H4 (cell line): Measurements from ENCODE around the gene ARHGEF10L. TPM values are rescaled to one million over a fixed set of nuclear protein-coding genes. Genes with fewer than 3 reads are reported as not detected.

Experiments
- DNase-seq: peaks from one replicate; pipeline ENCODE4 v3.0.0-alpha.2; 2015; ENCODE audit warnings: low spot score
- total RNA-seq: library from RNA; depleted of rRNA; stranded (reverse); fragments of >200 nt; shearing (Covaris generic); gene quantifications from 2 replicates; pipeline ENCODE4 v1.2.3, GENCODE V29; 2014

Gene ARHGEF10L
- total RNA-seq, 1 experiment from 2014 or later = 2.6 TPM

DNA sequence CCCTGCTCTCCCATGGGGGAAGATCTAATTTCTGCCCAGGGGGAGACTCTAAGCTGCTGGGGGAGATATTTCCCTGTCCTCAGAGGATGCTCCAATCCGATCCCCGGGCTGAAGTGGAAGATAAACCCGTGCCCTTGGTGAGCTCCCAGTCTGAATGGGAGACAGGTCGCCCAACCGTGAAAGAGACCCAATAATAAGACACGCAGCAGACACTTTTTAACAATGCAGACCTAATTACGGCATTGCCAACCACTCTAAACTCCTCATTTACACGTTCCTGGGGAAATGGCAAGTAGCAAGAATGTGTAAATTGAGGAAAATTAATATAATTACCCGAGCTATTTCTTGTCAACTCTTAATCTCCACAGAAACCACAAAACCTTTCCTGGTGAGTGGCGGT, 166.9 kb downstream of the ARHGEF10L start:
- no peak for DNase-seq

DNA sequence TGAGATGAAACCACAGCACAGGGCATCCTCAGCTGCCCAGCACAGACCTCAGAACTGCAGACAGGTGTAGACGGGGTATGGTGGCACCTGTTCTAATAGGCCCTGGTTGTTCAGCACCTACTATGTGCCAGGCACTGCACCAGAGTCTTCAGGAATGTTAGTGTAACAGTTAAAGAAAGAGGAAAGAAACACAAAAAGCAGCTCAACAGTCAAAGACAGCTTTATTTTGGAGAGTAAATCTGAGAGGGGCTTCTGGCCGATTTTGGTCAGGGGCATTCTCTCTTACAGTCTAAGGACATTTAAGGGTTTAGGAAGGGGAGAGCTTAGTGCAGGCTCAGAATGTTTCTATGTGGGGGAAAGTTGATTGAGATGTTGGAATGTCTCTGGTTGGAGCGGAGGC, 170.5 kb downstream of the ARHGEF10L start:
- DNase-seq = no peak

DNA sequence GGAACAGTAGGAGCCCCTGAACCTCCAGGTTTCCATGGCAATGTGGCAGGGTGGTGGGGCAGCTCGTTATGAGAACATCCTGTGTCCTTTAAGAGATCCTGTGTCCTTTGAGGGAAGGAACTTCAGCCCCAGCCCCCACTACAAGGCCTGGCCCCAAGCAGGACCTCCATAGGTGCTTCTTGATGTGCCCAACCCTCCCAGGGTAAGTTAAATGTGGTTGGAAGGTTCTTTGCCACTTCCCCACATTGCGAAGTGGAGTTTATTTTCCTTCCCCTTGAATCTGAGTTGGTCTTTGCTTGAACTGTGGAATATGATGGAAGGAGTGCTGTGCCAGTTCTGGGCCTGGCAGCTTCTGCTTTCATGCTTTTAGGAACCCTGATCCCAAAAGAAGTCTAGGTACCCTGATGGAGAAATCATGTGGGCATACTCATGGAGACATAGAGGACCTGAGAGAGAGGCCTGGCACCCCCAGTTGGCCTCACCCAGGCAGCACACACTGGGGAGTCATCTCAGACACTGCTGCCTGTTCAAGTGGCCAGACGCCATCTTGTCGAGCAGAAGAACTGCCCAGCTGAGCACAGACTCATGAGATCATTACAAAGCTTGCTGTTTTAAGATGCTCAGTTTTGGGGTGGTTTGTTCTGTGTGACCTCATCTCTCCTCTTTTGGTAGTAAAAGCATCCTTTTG, 171.5 kb downstream of the ARHGEF10L start:
- no peak for DNase-seq

DNA sequence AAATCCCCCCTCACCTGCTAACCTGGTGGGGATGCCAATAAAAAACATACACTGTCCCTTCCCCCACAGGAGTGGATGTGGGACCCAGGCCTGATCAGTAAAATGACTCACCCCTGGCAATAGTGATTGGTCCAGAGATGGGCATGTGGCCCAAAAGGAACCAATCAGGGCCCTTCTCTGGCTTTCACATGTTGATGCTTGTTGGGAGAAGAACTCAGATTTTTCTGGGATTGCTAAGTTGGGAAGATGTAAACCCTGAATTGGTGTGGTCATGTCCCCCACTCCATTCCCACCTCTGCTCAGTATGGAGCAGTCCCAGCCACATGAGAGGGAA, 172.0 kb downstream of the ARHGEF10L start:
- DNase-seq = no peak

DNA sequence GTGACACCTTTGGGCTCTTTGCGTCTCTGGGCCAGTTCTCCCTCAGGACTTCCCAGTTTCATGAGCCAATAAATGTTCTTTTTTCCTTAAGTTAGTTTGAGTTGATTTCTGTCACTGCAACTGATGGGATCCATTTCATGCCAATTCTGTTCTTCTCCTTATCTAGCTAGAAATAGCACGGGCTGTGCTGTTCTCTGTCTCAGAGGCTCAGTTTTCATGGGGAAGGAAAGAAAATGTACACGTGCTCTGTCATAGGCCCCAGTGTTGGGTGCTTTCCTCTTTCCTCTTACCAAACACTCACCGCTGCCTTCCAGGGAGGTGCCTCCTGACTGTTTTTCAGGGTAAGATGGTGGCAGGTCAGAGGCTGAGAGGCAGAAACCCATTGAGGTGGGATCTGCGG, 172.4 kb downstream of the ARHGEF10L start:
- DNase-seq = no peak

DNA sequence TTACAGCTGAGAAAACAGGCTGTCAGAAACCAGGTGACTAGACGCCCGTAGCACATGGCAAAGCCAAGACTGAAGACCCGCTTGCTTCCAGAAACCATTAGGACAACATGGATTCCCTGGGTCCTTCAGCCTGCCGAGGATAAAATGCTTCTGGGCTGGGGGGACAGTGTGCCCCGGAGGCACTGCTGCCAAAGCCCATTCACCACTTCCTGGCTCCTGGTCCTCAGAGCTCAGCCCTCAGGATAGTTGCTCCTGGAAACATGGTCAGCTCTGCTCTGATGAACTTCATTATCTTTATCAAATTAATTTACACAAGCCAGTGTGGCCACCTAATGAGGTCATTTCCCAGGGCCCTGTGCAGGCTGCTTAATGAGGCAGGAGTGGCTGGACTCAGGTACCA, 174.5 kb downstream of the ARHGEF10L start:
- DNase-seq = no peak

DNA sequence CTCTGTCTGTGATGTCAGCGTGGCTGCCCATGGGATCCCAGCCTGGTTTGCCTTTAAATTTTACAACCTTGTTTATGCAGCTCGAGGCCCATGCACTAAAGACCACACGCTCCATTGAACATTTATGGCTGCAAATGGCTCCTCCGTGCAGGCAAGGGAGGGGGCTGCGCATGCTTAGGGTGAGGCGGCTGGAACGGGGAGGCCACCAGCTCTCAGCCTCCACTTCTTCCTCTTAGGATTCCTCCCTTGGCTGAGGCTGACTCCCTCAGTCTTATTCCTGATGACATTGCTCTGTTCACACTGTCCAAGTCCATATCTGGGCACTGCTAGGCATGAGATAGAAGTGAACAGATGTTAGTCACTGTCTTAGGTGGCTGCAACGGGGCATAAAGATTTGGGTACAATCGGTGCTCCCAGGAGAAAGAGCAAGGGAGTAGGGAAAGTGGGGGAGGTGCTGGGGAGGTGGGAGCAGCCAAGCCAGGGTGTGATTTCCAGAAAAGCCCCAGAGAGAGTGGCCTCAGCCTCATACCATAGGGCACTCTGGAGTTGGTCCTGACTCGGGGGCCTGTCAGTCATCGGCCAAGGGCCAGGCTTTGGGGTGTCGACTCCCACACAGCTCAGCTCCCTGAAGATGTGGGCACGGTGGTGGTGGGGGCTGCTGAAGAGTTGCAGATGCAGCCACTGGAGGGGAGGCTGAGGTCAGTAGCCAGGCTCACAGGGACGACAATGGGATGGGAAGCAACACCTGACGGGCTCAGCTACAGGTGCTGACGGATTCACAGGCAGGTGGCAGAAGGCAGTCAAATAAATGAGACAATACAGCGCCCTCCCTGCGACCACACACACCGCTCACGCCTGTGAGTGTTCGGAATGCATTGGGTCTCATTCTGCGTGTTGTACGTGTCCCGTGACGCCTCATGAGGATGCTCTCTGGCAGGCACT, 178.4 kb downstream of the ARHGEF10L start:
- no peak for DNase-seq

DNA sequence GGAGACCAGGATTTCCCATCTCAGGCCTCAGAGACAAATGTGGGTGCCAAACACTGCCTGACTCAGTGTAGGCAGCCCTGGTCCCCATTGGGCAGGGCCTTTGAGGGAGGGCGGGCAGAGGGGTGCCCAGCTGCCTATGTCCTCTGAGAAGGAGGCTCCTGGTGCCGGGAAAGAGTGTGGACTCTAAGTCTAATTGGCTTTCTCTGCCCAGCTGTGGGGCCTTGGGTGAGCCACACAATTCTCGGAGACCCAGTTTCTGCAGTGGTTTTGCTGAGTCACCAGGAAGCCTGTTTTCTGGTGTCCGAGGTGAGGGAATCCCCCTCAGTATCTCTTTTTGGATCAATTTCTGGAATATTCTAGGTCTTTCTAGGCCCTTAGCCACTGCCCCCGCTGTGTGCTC, 180.4 kb downstream of the ARHGEF10L start:
- no peak for DNase-seq

DNA sequence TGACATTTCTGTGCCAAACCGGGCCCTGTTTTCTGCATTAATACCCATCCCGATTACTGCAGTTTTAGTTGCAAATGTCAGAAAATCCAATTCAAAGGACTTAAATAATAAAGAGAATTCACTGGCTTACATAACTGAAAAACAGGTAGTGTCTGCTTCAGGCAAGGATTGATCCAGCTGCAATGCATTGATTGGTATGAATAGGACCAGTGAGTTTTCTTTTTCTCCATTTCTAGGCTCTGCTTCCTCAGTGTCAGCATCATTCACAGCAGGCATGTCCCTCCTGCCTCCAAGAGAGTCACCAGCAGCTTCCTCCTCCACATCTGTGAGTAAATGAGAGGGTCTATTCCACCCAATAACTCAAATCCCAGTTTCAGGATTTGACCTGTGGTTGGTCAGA, 181.9 kb downstream of the ARHGEF10L start:
- DNase-seq = no peak

DNA sequence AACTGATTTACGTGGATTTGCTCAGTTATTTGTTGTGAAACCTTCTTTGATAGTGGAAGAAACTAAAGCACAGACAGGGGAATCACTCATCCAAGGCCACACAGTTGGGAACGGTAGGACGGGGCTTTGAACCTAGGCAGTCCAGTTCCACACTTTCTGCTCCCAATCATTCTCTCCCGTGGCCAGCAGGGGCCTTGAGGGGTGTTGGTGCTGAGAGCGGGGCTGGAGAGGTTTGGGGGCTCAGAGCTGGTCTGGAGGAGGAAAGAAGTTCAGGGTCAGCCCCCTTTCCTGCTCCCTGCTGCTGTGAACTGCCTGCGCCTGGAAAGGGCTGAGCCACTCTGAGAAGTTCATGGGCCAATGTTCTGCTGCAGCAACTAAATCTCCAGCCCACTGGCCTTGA, 184.2 kb downstream of the ARHGEF10L start:
- DNase-seq = no peak

DNA sequence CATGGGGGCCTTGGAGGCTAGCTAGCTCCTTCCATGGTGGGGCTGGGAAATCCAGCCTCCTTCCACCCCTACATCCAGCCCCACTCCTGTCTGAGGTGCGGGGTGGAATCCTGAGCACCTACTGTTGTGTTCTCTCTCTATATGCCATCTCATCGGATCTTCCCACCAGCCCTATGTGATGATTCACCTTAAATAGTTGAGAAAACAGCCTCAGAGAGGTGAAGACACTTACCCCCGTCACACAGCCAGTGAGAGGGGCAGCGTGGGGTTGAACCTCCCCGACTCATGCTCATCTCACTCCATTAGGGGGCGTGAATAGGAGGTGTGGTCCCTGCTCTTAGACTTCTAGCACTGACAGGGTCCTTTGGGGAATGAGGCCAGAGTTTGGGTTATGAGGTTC, 184.7 kb downstream of the ARHGEF10L start:
- no peak for DNase-seq

DNA sequence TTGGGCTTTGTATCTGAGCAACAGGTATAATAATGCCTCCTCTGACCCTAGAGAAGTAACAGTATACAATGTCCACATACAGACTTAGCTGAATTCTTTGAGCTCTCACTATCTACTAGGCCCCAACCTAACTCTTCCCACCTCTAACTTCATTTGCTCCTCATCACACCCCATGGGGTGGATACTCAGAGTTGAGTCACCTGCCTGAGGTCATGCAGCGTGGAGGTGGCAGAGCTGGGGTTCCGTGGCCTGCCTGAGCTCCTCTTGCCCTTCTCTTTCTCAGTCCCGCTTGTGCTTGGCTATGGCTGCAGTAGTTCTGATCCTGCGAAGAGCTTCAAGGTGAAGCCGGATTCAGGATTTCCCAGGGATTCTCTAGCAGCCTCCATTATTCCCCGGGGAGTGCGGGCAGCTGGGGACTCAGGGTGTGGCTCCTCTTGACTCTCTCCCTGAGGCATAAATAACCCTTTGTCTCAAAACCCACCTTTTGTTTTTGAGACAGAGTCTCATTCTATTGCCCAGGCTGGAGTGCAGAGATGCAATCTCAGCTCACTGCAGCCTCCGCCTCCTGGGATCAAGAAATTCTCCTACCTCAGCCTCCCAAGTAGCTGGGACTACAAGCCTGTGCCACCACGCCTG, 185.7 kb downstream of the ARHGEF10L start:
- no peak for DNase-seq

DNA sequence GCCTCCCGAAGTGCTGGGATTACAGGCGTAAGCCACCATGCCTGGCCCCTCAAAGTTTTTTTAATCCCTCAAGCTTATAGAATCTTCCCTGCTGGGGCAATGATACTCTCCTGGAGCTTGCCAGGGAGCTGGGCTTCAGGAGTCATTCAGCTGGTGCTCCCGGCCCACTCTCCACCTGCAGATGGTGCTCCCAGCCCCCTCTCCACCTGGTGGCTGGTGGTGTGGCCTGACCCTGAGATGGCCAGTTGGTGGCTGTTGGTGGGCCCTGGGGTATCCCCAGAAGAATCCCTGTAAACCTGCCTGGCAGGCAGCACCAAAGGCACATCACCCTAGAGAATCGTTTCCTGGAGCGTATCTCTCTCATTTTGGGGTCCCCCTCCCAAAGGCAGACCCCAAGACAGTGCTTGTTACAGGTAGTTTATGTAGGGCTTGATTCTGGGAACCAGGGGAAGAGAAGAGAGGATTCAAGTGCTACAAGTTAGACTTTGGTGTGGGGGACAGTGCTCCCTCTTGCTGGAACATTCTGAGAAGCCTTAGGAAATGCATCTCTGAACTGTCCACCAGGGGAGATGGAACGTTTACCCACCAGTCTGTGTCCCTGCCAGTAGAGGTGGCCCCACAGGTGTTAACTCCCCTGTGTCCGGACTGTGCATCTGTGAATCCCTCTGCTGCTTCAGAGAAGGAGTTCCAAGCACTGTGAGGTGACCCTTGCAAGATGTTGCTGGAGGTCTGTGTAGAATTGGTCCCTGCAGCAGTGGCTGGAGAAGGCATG, 186.5 kb downstream of the ARHGEF10L start:
- DNase-seq = no peak

DNA sequence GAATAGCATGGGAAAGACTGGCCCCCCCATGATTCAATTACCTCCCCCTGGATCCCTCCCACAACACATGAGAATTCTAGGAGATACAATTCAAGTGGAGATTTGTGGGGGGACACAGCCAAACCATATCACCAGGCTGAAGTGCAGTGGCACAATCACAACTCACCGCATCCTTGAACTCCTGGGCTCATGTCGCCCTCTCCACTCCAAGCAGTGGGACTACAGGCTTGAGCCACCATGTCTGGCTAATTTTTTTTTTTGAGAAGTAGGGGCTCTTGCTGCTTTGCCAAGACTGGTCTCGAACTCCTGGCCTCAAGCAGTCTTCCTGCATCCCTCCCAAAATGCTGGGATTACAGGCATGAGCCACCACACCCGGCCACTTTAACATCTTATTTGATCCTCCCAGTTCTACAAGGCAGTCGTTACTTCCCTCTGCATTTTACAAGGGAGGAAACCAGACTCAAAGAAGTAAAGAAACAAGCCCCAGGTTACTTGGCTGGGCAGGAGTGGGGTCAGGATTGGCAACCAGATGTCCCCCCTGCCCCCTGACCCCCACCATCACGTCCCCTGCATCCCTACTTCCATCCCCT, 188.7 kb downstream of the ARHGEF10L start:
- no peak for DNase-seq

DNA sequence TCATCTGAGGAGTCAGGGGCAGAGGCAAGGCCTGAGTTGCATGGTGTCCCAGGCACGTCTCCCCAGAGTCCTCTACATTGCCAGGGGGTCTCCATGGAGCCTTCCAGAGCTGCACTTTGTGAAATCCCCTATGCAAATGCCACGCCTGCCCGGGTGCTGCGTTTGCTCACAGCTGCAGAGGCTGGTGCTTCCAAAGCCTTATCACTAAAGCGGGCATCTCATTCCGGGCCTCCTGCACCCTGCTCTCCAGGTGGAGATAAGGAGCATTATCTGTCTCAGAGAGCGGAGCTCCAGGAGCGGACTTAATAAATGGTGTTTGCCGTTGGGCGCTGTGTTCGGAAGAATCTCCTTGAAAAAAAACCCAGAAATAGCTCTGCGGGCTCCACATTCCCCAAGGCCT, 189.8 kb downstream of the ARHGEF10L start:
- no peak for DNase-seq

DNA sequence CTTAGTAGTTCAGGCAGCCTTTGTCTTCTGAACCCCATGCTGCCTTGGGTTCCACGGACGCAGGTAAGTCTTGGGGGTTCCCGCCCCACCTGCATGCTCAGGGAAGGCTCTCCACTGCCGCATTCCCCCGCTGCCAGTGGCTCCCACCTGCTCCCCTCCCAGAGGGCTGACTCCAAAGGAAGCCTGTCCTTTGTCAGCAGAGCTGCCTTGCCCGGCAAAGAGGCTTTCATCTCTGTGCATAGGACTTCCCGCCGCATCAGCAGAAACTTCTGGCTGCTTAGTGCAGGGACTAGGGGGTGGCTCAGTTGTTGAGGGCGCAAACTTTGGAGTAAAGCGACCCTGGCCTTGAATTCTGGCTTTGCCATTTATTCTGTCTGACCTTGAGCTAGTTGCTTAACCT, 190.4 kb downstream of the ARHGEF10L start:
- no peak for DNase-seq

DNA sequence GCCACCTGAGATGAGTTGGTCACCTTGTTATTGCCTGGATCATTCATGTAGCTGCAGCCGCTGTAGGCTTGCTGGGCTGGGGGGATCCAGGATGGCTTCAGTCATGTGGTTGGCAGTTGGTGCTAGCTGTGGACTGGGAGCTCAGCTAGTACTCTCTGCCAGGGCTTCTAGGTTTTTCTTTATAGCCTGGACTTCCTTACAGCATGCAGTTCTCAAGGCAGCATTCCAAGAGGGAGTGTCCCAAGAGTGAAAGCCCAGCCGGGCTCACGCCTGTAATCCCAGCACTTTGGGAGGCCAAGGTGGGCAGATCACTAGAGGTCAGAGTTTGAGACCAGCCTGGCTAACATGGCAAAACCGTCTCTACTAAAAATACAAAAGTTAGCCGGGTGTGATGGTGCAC, 192.0 kb downstream of the ARHGEF10L start:
- DNase-seq = no peak

DNA sequence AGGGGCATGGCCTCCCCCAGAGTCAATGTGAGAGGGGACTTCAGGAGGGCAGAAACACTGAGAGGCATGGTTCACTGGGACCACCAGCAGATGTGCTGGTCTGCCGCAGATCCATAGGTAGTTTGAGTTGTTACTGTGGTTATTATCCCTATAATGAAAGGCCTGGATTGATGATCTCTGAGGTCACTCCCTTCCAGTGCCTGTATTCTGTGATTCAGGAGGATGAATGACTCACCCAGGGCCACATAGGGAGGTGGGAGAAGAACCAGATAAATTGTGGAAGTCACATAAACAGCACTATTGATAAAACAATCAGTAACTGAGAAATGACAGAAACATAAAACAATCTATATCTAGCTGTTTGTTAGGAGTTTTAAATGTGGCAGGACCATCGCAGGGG, 193.0 kb downstream of the ARHGEF10L start:
- DNase-seq = no peak

DNA sequence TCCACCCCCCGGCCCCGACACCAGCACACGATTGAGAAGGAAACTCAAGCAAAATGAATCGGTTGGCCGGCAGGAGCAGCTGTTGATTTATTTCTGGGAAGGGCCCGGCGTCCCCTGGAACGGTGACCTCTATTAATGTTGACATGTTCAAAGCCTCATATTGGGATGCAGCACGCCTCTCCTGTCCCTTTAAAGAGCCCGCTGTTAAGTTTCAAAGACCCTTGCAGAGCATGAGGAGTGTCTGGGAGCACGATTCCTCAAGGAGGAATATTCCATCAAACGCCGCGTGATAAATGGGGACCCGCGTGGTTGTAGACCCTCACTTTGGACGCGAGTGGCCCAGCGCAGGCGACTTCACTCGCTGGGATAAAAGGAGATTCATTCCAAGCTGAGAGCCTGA, 194.2 kb downstream of the ARHGEF10L start:
- no peak for DNase-seq

DNA sequence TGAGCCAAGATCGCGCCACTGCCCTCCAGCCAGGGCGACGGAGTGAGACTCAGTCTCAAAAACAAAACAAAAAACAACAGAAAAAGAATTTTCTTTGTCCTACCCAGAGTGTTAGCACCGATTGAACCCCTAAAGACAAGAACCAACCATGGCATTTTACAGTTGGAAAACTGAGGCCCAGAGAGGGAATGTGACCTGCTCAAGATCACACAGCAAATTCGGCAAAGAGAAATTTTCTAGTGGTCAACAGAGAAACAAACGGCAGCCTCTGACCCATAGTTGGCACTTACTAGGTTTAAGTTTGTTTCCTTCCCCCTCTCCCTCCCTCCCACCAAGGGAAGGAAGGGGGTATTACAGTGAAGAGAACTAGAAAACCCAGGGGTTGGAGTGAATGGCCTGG, 195.1 kb downstream of the ARHGEF10L start:
- no peak for DNase-seq

DNA sequence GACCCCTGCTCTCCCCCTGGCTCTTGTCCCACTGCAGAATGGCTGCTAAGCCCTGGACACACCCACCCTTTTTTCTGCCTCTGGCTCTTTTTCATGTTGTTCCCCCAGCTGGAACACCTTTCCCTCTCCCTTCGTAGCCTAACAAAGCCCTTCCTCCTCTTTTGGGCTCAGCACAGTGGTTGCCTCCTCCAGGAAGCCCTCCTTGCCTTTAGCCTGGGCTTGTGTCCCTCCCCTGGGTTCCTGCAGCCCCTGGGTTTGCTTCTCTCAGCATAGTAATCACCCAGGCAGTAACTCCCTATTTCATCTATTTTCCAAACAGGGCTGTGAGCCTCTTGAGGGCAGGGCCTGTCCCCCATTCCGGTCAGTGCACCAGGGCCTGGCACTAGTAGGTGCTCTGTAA, 195.8 kb downstream of the ARHGEF10L start:
- no peak for DNase-seq

DNA sequence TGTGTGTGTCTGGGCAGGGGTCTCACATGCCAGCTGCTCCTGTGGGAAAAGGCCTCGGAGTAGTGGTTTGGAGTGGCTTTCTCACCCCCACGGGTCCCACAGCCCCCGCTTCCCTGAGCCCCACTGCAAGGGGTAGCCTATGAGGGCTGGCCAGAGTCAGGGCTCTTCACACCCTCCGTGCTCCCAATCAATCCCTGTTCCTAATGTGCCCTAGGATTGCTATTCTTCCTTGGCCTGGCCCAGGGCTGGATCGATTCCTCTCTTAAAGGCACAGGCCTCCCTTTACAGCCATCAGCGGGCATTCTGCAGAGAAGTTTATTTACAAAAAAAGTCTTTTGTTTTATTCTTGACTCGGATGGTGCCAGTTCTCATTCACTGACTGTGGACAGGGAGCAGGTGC, 196.3 kb downstream of the ARHGEF10L start:
- DNase-seq = no peak
